ENCODE data around the gene NOG. TPM values are rescaled to one million over a fixed set of nuclear protein-coding genes. Genes with fewer than 3 reads are reported as not detected.

The NOG gene
- total and polyA plus RNA-seq, 9 of the 15 experiments (the other 6 are each of a cell fraction or from before 2014, with no cell fraction given): not detected

- TF ChIP-seq, protein P1, sequence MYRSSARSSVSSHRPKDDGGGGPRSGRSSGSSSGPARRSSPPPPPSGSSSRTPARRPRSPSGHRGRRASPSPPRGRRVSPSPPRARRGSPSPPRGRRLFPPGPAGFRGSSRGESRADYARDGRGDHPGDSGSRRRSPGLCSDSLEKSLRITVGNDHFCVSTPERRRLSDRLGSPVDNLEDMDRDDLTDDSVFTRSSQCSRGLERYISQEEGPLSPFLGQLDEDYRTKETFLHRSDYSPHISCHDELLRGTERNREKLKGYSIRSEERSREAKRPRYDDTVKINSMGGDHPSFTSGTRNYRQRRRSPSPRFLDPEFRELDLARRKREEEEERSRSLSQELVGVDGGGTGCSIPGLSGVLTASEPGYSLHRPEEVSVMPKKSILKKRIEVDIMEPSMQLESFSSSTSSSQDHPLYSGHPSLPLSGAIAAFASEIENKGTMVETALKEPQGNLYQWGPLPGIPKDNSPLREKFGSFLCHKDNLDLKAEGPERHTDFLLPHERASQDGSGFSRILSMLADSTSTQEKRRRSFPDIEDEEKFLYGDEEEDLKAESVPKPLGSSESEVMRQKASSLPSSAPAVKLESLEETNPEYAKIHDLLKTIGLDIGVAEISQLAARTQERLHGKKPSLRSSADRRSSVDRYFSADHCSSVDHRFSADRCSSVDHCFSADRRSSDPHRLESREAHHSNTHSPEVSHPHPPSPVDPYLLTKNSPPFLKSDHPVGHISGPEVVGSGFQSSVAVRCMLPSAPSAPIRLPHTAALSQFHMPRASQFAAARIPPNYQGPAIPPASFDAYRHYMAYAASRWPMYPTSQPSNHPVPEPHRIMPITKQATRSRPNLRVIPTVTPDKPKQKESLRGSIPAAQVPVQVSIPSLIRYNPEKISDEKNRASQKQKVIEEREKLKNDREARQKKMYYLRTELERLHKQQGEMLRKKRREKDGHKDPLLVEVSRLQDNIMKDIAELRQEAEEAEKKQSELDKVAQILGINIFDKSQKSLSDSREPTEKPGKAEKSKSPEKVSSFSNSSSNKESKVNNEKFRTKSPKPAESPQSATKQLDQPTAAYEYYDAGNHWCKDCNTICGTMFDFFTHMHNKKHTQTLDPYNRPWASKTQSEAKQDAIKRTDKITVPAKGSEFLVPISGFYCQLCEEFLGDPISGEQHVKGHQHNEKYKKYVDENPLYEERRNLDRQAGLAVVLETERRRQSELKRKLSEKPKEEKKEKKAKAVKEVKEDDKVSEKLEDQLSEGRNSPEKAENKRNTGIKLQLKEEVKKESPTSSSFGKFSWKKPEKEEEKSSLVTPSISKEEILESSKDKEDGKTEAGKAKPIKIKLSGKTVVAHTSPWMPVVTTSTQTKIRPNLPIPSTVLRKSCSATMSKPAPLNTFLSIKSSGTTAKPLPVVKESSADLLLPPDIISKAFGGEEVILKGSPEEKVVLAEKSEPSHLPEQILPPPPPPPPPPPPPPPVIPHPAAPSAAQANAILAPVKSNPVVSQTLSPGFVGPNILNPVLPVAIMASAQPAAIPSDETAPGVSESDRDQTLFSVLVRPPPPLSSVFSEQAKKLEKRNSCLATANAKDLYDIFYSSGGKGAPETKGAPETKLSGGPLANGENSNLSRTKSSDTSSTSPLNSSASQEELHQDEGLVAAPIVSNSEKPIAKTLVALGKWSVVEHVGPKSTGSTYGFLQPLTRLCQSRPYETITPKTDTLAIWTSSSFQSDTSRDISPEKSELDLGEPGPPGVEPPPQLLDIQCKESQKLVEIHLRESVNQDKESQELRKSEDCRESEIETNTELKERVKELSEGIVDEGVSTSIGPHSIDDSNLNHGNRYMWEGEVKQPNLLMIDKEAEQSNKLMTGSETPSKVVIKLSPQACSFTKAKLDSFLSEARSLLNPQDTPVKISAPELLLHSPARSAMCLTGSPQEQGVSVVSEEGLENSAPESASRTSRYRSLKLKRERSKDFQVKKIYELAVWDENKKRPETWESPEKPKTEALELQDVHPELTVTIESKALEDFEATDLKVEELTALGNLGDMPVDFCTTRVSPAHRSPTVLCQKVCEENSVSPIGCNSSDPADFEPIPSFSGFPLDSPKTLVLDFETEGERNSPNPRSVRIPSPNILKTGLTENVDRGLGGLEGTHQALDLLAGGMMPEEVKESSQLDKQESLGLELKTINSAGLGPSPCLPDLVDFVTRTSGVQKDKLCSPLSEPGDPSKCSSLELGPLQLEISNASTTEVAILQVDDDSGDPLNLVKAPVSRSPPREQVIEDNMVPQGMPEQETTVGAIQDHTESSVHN (IDR thresholded peaks at IDR 0.05; ENCODE audit: borderline replicate concordance in 1 of 2, low read depth in 1 of 2): no peak
- TF ChIP-seq ZNF121 (CRISPR knock-in tag; conservative IDR thresholded peaks at IDR 0.05) (no peak), NCOR1 (IDR thresholded peaks at IDR 0.05) (no peak), BRD4 (IDR thresholded peaks at IDR 0.05) (no peak), HDAC1 (IDR thresholded peaks at IDR 0.05) (no peak)
These were observed 10.2 kb downstream of the NOG start (continued) for GRCh38 chr17:56603486-56604238.

All from K562 (cell line).